CD1c-positive myeloid dendritic cell (primary cell): Measurements from ENCODE around the gene LYPD6B.
"Not testable (repeated sequence)": the region's sequence is repeated elsewhere in the genome, so short reads cannot be mapped to it uniquely, and the experiment has no call there.

ENCODE experiments used
- DNase-seq: peaks from one replicate; pipeline ENCODE4 v3.0.0-alpha.2; 2016; ENCODE audit errors: extremely low spot score

The LYPD6B gene

DNA sequence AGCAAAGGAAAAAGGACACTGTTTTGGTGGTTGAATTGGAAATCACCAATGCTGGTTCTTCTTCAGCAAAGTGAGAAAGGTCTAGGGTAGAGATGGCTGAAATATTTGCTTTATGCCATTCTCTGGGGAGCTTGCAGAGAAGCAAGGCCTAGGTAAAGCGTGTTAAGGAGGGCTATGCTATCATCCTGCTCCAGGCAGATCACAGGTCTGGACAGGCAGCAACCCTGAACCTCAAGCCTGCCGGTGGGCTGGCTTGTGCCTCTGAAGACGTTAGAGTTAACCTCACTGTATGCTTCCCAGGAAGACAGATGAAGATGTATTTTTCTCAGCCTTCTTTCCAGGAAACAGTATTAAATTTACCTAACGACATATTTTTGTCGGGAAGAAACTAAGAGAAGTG, 153.4 kb downstream of the LYPD6B start:
- no peak for DNase-seq

DNA sequence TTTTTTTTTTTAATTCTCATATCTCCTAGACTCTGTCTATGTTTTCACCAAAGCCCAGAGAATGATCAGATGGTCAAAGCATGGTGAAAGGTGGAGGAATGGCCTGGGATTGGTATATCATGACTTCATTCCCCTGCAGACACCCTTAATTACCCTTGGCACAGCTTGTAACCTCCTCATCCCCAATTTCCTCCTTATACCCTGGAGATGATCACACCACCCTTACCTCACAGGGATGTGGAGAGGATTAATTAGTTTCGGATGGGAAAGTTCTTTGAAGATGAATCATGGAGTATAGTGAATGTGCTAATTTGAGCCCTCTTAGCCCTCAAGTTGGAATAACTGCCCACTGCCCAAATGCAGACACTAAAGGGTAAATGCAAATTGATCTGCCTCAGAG, 153.9 kb downstream of the LYPD6B start:
- no peak for DNase-seq

DNA sequence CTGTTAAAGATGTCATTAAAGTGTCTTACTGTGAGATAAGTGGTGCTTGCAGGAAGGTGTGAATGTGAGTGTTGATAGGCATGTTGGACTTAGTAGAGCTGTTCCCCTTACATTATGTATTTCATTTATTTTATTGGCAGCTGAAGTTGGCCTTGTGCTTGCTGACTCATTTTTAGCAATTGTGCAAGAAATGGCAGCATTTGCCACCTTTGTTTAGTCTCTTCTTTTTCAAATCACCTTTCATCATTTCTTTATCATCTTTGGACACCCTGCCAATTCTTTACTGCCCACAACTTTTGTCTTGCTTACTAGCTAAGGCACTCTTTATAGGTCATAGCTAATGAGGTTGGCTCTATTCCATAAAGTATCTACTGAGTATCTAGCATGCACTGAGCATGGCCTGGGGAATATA, 161.6 kb downstream of the LYPD6B start:
- DNase-seq = no peak

DNA sequence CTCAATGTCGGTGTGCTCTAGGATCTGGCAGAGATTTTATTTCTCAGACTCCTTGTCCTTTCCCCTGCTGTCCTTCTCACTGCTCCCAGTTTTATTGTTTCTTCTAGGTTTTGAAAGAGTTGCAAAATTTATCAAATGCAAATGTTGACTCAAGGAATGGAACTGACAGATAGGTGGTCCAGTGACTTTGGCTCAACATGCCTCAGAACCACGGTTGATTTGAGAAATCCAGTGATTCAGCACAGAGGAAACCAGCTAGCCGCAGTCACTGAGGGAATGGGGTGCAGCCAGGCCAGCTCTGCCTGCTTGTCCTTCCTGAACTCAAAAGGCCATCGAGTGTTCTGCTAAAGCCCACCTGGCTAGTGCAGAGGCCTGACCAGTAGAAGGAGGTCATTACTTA, 166.2 kb downstream of the LYPD6B start:
- DNase-seq = no peak

DNA sequence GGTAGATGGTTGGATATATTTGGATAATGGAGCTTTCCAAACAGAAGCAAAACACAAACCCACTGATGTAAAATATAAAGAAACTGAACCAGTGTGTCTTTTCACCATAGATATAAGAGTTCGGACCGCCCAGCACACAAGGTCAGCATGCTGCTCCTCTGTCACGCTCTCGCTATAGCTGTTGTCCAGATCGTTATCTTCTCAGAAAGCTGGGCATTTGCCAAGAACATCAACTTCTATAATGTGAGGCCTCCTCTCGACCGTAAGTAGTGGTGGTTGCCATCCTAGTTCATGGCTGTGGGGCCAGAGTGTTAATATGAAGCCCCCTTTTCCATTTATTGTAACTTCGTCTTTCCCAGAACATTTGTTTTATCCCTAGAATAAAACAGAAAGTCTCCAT, 166.6 kb downstream of the LYPD6B start:
- no peak for DNase-seq

DNA sequence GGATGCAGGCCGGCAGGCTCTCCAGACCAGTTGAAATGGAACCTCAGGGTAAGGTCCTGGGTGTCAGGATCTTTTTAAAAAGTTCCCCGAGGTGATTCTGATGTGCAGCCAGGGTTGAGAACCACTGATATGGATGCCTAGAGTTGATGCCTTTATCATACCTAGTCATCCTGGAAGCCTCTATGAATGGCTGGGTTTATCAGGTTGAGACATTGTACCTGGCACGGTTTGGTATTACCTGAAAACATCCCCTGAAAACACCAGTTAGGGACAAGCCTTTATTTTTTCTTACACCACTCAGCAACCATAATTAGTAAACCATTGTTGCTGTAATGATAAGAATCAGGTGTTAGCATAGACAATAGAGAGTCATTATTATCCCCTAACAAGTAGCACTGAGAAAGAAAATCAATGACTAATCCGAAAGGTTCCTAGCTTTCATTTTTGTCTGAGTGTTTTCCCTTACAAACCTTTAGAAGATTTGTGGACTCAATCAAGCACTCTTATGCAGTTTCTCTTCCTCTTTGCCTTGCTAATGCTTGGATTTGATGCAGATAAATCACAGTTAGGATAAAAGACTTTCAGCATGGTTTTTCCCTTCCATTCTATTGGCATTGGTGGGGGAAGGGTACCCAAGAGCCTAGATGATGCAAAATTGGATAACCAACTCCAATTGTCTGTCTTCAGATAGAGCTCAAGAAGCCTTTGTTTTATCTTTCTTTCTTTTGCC, 175.4 kb downstream of the LYPD6B start:
- no peak for DNase-seq

DNA sequence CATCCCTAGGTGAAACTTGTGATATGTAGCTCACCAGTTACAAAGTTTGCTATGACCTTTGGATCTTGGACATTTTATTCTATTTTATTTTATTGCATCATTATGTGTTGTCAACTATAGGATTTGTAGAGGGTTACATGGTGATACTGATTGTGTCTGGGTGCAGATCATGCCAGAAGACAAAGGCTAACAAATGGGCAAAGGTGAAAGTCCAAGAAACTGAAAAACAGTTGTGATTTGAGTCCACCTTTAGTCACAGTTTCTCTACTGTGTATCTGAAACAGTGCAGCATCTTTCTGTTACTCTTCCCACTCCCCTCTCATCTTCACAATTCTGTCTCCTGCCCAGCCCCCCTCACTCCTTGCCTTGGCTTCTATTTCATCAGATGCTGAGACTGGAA, 180.0 kb downstream of the LYPD6B start:
- no peak for DNase-seq

DNA sequence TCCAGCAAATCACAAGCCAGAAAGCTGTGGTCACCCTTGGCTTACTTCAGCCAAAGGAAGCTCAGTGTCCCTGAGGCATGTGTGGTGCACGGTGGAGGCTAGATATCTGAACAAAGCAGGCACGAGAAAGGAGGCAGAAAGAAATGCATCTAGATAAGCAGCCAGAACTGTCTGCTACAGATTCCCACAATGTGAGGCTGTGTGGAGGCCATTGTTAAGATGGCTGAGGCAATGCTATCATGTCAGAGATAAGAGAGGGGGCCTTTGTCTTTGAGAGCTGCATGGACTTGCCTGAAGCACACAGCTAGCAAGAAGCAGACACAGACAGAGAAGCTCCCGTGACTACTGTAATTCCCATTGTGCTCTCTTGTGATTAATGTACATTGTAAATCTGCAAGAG, 181.4 kb downstream of the LYPD6B start:
- no peak for DNase-seq

DNA sequence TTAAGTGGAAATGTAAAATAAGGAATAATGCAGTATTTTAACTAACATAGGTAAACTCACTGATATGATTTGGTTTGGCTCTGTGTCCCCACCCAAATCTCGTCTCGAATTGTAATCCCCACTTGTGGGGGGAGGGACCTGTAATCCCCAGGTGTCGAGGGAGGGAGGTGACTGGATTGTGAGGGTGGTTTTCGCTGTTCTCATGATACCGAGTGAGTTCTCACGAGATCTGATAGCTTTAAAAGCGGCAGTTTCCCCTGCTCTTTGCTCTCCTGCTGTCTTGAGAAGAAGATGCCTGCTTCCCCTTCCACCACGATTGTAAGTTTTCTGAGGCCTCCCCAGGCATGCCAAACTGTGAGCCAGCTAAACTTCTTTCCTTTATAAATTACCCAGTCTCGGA, 182.5 kb downstream of the LYPD6B start:
- DNase-seq = no peak

DNA sequence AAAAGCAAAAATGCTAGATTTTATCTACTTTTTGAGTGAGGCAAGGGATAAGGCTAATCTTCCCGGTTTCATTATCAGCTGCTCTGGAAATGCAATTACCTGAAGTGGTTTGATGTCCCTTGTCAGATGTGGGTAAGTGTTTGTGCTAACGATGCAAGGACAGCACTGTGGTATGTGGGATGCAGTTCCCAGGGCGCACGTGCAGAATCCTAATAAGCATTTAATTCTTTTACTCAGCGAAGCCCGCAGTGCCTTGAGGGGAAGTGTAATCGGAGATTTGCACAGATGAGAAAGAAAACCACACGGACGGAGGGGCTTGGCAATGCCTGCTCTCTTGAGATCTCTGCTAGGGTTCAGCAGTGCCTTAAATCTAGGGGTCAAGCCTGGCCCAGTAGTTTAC, 183.4 kb downstream of the LYPD6B start:
- DNase-seq = no peak

DNA sequence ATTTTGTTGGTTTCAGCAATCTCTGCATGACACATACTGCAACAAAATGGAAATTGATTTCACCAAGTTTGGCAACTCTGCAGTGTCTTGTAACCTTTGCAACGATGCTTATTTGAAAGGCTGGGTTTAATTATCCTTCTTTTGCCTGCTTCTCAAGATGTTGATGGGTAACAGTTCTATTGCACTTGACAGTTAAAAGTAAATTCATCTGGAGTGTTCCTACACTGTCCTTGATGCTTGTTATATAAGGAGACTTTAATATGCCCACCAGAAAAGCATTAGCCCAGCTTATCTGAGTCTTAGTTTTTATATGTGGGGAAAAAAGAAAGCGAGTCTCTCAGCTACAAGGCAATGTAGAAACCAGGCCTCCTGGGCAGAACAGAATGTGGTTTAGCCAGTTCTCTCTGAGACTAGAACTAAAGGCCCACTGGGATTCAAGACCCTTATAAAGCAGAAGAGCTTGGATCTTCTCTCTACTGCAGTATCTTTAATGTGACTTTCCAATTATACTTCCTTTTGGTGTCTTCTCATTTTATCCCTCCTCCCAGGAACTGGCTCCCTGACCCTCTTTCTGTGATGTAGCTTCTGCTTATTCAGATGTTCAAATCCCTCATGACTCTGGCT, 185.1 kb downstream of the LYPD6B start:
- no peak for DNase-seq

DNA sequence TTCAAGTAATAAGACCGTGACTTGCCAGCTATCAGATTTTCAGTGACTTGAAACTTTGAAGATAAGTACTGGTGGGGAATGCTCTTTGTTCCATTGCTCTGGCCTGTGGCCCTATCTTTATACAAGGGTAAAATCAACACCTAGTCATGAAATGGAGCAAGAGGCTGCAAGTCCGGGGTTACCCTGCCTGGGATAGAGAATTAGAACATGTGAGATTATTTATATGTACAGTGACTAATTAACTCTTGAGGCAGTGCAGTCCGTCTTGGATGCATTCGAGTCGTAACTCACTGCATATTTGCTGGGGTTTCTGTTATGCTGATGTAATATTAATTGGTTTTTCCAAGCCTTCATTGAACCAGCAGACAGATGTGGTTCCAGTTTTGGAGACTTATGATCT, 186.0 kb downstream of the LYPD6B start:
- DNase-seq = no peak

DNA sequence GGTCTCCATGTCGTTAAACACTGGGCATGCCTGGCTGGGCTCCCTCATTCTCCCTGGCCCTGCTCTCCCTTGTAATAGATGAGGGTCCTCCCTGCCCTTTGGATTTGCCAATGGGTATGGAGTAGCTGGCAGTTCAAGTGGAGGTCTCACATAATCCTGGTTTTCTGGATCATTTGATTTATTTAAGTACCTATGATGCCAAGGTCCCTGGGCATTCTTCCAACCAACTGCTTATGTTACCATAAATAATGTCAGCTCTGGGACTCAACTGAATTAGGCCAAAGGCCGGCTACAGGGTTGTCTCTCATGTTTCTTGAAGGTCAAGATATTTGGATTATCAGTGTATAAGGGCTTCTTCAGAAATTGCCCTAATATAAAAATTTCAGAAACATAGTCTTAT, 186.9 kb downstream of the LYPD6B start:
- DNase-seq = no peak

DNA sequence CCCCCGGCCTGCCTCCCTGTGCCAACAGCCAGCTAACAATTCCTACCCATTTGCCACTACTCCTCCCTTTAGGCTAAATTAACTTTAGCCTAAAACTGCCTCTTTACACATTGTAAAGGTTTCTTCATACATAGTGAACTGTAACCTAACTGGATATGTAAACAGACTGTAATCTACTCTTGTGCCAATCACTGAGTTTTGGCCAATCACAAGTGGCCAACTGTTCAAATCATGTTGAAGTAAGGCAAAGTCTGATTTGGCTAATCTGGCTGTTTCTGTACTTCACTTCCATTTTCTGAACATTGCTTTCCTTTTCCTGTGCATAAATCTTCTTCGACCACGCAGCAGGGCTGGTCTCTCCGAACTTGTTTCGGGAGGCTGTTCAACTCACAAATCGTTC, 188.3 kb downstream of the LYPD6B start:
- DNase-seq = no peak

DNA sequence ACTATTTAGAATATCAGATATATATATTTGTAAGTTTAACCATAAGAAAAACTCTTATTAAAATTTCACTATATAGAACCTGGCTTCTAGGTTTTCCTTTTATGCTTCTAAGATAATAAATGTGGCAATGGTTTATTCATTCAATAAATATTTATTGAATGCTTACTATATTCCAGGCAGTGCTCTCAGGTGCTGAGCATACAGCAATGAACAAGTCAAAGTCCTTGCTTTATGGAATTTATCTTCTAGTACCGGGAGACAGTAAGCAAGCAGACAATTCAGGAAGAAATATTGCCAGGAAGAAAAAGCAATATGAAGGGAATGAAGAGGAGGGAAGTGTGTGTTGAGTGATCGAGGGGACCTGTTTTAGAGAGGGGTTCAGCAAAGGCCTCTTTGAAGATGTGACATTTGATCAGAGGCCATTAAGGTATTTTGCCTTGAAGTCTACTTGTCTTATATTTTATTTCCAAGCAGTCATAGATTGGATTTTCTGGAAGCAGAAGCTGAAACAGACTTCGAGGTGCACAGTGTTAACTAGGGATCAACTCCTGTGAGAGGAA, 197.4 kb downstream of the LYPD6B start:
- DNase-seq = no peak

DNA sequence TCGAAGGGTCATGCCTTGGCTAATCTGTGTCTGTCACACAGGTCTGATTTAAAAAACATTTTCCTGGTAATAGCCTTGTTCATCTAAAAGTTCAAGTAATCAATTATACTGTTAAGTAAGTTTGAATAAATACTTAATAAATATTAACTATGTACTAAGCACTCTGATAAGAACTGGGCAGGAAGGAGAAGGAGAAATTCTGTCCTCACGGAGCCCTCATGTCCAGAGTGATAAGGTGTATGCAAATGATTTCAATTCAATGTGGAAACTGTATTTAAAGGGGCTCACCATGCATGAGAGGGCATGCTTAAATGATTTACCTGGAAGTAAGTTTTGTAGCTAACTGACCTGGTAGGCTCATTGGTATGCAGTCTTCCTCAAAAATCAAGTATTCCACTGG, 197.9 kb downstream of the LYPD6B start:
- no peak for DNase-seq

DNA sequence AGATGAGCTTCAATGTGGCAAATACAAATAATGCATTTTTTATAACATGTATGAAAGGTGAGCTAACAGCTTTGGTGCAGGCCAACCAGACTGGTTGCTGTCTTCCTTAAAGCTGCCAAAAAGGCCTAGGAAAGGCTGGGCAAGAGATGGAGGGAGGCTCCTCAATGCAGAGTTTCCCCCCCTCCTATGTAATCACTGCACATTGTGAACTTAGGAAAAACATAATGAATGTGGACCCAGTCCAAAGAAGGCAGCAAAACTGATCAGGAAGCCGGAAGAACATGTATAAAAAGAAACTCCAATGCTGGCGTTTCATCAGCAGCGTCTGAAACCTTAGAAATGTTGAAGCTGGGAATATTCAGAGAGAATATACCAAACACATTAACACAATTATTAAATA, 207.7 kb downstream of the LYPD6B start:
- DNase-seq = no peak

DNA sequence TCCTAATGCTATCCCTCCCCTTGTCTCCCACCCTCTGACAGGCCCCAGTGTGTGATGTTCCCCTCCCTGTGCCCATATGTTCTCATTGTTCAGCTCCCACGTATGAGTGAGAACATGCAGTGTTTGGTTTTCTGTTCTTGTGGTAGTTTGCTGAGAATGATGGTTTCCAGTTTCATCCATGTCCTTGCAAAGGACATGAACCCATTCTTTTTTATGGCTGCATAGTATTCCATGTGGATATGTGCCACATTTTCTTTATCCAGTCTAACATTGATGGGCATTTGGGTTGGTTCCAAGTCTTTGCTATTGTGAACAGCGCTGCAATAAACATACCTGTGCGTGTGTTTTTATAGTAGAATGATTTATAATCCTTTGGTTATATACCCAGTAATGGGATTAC, 212.9 kb downstream of the LYPD6B start:
- not testable (repeated sequence) for DNase-seq

DNA sequence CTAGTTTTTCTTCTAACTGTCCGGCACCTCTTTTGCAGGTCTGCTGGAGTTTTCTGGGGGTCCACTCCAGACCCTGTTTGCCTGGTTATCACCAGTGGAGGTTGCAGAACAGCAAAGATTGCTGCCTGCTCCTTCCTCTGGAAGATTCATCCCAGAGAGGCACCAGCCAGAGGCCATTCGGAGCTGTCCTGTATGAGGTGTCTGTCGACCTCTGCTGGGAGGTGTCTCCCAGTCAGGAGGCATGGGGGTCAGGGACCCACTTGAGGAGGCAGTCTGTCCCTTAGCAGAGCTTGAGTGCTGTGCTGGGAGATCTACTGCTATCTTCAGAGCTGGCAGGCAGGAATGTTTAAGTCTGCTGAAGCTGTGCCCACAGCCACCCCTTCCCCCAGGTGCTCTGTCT, 218.4 kb downstream of the LYPD6B start:
- not testable (repeated sequence) for DNase-seq

DNA sequence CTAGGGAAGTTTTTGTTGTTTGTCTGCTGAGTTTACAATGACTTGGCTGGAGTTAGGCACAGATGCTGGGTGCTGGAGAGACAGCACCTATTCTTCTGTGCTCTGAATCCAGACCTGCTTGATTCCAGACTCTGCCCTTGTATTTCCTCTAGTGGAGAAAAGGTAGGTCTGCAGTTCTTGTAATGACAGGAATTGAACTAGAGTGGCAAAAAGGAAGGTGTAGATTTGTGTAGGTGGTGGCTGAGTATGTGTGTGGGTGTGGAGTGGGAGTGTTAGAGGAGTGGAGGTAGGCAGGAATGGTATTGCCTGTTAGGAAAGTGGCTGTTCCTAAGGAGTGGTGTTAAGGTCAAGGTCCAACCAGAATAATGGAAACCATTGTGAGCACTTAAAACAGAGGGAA, 220.0 kb downstream of the LYPD6B start:
- DNase-seq = no peak

DNA sequence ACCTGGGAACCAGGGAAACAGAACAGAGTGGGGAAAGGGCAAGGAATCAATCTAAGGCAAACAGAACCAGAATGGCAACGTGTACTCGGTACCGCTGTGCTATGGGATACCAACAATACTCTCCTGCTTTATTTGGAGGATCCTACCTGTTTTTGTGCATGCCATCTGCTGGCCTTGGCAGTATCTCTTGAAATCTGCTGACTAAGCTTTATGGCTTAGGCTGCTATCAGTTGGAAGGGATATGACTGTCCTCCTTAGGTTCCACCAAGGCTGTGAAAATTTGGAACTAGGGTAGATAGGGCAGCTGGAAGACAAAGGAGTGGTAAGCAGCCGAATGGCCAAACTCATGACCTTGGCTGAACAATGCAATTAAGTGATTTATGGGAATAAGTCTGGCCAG, 220.6 kb downstream of the LYPD6B start:
- DNase-seq = no peak

DNA sequence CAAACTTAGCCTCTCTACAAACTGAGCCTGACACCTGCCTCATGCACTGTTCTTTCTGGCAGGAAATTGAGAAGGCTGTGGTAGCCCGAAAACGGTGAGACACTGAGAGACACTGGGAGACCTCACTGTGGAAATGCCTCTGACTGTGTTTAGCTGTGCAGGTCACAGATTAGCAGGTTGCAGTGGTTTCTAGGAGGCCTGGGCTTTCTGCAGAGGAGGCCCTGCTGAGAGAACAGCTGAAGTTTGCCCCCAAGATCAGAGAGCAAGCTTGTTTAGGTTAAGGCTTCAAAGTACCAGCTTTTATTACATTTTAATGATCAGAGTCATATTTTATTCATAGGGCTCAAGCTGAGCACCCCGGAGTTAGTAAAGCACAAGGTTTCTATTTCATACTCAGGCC, 223.2 kb downstream of the LYPD6B start:
- DNase-seq = no peak
